Measurements from ENCODE around the gene PPFIA1.

GRCh38 chr11:70389201-70389600 lies 118.7 kb downstream of the PPFIA1 start:
- TF ChIP-seq CTCF (IDR thresholded peaks at IDR 0.05 in 2 of 3, conservative IDR thresholded peaks at IDR 0.05 in 1 of 3; ENCODE audit: control insufficient read depth in 2 of 3, extremely low read depth in 1 of 3, insufficient read depth in 1 of 3, low read depth in 3 of 3, low read length in 3 of 3) (no peak), USF2 (IDR thresholded peaks at IDR 0.05; ENCODE audit: borderline replicate concordance, low read depth, low read length) (no peak)

All from GM12878 (cell line).